SKM-1 (cell line): ENCODE results near the gene NOP16.

Experiments used
- DNase-seq: peaks from one replicate; lab custom pipeline; 2025; ENCODE audit not compliant: unreplicated experiment; lab: John Stamatoyannopoulos, UW

Gene NOP16

GRCh38 chr5:176361437-176362232 is 26.8 kb downstream of the NOP16 start, which contains the start of gene KIAA1191:
Gene KIAA1191, minus strand, starts transcription at chr5:176361764. Its CDS starts 2,256 bp downstream, at chr5:176359508.
- DNase-seq = peak; percentile 83

GRCh38 chr5:176360894-176361436 is 27.4 kb downstream of the NOP16 start:
- peak; percentile 5 for DNase-seq

- DNase-seq = no peak
Measured at GRCh38 chr5:176359658-176360057, 28.7 kb downstream of the NOP16 start.

- no peak for DNase-seq
Measured at GRCh38 chr5:176356179-176356566, 32.2 kb downstream of the NOP16 start.

- no peak for DNase-seq
Measured at GRCh38 chr5:176355400-176356178, 32.8 kb downstream of the NOP16 start.

GRCh38 chr5:176353533-176353932 is 34.9 kb downstream of the NOP16 start:
- DNase-seq = no peak

GRCh38 chr5:176352116-176352878 is 36.1 kb downstream of the NOP16 start:
- DNase-seq = no peak

- DNase-seq = no peak
Measured at GRCh38 chr5:176350416-176350815, 38.0 kb downstream of the NOP16 start.

GRCh38 chr5:176342766-176343458 is 45.5 kb downstream of the NOP16 start:
- DNase-seq = no peak

GRCh38 chr5:176342158-176342483 is 46.3 kb downstream of the NOP16 start:
- no peak for DNase-seq

- DNase-seq = no peak
Measured at GRCh38 chr5:176341325-176342157, 46.9 kb downstream of the NOP16 start.

- no peak for DNase-seq
Measured at GRCh38 chr5:176339304-176339703, 49.1 kb downstream of the NOP16 start.

GRCh38 chr5:176337913-176338312 is 50.5 kb downstream of the NOP16 start:
- no peak for DNase-seq

GRCh38 chr5:176334031-176334770 is 54.2 kb downstream of the NOP16 start:
- DNase-seq = no peak
